OCI-LY7 (cell line): Measurements from ENCODE around the gene HMGB4.

Source experiments
- CTCF ChIP-seq: fragments of 200-600 bp; sonication (generic); conservative IDR thresholded peaks from 2 replicates; pipeline ENCODE4 v1.5.1; 2014; ENCODE audit warnings: mild to moderate bottlenecking, antibody characterized with exemption, low read length, moderate library complexity, mixed read lengths
- EZH2phosphoT487 ChIP-seq: fragments of 200-600 bp; sonication (generic); IDR thresholded peaks from 2 replicates; pipeline ENCODE4 v1.6.1; 2018; ENCODE audit warnings: low read depth, borderline replicate concordance, mild to moderate bottlenecking, mixed run types, antibody characterized with exemption, low read length, moderate library complexity, mixed read lengths

- TF ChIP-seq CTCF = no peak
- no peak for TF ChIP-seq EZH2phosphoT487
Measured at GRCh38 chr1:33897092-33897725, 33.3 kb downstream of the HMGB4 start.
